GM06990 (cell line): ENCODE results near the gene PPM1F.
"Not testable (repeated sequence)": the region's sequence is repeated elsewhere in the genome, so short reads cannot be mapped to it uniquely, and the experiment has no call there.

Experiments
- DNase-seq: peaks from one replicate; pipeline ENCODE4 v3.0.0-alpha.2; 2011; ENCODE audit not compliant: insufficient read length; ENCODE audit errors: extremely low read depth
- H3K27me3 ChIP-seq: replicated peaks from 2 replicates; pipeline ENCODE4 v1.6.0; 2011; ENCODE audit warnings: low read length; ENCODE audit not compliant: control insufficient read depth, insufficient read depth
- H3K36me3 ChIP-seq: 2 replicates; pipeline ENCODE4 v1.5.1; 2011; ENCODE audit warnings: low read length; ENCODE audit not compliant: control insufficient read depth, insufficient read depth
- H3K4me3 ChIP-seq: replicated peaks from 2 replicates; pipeline ENCODE4 v1.5.1; 2011; ENCODE audit warnings: low read depth, mild to moderate bottlenecking, control low read depth, low read length
- TF ChIP-seq, protein P1 (sequence below): IDR thresholded peaks from 2 replicates; pipeline ENCODE4 v1.5.1; 2011; ENCODE audit warnings: low read length, control low read depth, mild to moderate bottlenecking, inconsistent platforms; ENCODE audit not compliant: insufficient read depth, poor library complexity, severe bottlenecking

The PPM1F gene

DNA sequence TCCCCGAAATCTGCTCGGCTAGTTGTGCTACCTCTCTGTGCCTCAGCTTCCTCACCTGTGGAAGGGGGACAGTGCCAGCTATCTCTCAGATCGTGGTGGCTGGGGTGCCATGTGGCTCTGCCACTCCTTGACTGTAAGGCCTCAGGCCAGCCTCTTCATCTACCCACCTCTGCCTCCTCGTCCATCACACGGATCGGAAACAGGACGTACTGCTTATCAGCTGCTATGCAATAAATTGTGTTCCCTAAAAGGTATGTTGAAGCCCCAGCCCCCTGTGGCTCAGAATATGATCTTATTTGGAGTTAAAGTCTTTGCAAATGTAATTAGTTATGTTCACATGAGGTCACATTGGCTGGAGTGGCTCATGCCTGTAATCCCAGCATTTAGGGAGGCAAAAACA, 7.8 kb downstream of the PPM1F start:
- TF ChIP-seq, protein P1, sequence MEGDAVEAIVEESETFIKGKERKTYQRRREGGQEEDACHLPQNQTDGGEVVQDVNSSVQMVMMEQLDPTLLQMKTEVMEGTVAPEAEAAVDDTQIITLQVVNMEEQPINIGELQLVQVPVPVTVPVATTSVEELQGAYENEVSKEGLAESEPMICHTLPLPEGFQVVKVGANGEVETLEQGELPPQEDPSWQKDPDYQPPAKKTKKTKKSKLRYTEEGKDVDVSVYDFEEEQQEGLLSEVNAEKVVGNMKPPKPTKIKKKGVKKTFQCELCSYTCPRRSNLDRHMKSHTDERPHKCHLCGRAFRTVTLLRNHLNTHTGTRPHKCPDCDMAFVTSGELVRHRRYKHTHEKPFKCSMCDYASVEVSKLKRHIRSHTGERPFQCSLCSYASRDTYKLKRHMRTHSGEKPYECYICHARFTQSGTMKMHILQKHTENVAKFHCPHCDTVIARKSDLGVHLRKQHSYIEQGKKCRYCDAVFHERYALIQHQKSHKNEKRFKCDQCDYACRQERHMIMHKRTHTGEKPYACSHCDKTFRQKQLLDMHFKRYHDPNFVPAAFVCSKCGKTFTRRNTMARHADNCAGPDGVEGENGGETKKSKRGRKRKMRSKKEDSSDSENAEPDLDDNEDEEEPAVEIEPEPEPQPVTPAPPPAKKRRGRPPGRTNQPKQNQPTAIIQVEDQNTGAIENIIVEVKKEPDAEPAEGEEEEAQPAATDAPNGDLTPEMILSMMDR, result no peak
- Histone ChIP-seq H3K27me3 (no peaks in the 10 kb centered on the region), H3K36me3 (peaks cover 1% of the 10 kb centered on the region; the same call in 1 of the 2 replicates), H3K4me3 (no peak overlapping the region)
- DNase-seq, result no peak

DNA sequence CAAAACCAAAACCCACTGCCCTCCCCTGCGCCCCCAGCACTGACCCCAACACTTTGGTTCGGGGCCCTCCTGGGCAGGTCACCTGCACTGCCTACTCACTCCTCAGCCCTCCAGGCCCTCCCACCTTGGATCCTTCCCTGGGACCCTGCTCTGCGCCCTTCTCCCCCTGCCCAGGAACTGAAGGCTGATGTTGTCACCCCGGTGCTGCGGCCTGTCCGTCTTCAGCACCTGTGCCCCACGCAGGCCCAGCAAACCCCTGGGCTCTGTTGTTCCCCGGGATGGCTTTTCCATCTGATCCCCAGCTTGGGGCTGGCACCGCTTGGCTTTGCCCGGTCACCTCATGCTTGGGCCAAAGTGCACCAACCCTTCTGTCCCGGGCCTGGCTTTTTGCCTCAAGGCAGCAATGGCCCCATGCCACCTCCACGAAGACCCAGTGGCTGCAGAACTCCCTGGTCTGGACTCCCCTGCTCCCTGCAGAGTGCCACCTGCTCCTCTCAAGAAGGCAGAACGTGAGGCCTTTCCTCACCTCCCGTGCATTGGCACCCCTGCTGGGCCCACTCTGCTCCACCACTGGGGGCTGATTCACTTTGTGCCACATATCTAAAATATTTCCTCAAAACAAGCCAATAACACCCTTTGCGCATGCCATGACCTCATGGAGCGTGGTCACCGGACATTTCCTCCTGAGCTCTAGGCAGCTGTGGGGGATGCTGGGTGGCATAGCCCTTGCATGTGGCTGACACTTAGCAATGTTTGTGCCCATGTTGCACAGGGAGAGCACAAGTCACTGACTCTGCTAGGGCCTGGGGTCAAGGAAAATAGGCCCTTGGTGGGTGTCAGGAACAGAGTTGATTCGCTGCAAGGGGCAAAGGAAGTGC, 8.8 kb downstream of the PPM1F start:
- peaks cover 1% of the 10 kb centered on the region; the same call in 1 of the 2 replicates for H3K36me3 ChIP-seq
- TF ChIP-seq, protein P1, result no peak

DNA sequence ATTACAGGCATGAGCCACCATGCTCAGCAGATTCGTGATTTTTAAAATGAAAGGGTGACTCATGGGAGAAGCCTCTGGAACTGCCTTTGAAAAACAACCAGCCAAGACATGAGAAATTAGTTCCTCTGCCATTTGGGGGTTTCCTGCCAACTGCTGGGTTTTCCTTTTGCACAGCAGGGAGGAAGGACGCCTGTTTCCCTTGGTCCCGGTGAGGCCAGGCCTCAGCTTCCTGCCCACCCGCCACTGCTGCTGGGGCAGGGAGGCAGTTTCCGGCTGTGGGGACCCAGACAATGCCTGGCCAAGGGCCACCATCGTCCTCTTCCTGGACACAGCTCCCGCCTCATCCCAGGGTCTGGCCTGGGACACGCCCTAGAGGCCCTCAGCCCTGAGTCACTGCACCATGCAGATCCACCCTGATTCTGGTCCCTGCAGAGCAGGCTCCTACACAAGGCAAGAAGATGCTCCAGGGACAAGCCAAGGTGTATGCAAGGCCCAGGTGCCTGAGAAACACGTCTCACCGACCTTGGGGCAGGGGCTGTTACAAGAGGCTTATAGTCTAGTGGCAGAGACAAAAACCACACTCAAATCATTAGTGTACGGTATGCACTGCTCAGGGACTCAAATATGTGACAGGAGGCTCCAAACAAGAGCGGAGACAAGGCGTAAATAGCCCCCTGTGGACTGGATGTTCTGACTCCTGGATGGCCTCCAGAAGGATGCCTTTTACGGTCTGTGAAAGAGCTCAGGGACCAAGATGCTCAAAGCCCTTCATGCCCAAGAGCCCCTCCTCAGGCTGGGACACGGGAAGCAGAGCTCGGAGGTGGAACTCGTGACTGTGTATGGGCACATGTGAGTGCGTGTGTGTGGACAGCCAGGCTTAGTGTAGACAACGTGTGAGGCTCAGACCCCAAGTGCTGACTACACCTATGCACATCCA, 10.0 kb downstream of the PPM1F start:
- Histone ChIP-seq H3K27me3 (no peaks in the 10 kb centered on the region), H3K36me3 (peaks cover 1% of the 10 kb centered on the region; the same call in 1 of the 2 replicates), H3K4me3 (no peak overlapping the region)
- TF ChIP-seq, protein P1, result no peak
- no peak for DNase-seq

More for the DNA sequence above, 8.8 kb downstream of the PPM1F start:
- Histone ChIP-seq H3K27me3 (no peaks in the 10 kb centered on the region), H3K4me3 (no peak overlapping the region)
- DNase-seq, result no peak

DNA sequence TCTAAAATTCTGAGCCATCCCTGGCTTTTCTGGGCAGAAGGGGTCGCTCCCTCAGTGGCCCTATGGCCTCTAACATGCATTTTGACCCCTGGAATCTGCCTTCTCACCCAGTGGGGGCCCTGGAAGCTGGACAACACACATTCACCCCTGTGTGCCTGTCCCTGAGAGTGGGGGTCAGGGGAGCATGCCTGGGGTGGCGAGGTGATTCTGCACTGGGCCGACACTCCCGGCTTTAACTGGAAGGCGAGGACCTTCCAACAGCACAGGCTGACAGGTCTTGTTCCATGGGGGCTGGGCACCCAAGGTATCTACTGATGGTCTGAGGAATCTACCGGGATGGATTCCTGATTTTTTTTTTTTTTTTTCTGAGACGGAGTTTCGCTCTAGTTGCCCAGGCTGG, 10.7 kb downstream of the PPM1F start:
- TF ChIP-seq, protein P1, result no peak
- Histone ChIP-seq H3K4me3 (no peak overlapping the region), H3K27me3 (no peaks in the 10 kb centered on the region), H3K36me3 (peaks cover 1% of the 10 kb centered on the region; the same call in 1 of the 2 replicates)
- no peak for DNase-seq

DNA sequence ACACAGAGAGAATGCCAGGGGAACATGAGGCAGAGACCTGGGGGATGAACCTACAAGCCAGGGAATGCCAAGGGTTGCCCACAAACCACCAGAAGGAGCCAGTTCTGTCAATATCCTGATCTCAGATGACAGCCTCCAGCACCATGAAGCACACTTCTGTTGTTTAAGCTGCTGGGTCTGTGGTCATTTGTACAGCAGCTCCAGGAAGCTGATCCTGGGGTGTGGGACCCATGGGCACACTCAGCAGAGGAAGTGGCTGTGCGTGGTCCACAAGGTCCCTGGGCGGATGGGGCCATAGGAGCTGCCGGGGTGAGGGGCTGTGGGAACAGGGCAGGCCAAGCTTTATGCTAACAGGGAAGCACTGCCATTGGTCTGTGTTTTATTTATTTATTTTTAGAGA, 12.1 kb downstream of the PPM1F start:
- TF ChIP-seq, protein P1, result no peak
- no peaks in the 10 kb centered on the region for H3K27me3 ChIP-seq
- peaks cover 1% of the 10 kb centered on the region; the same call in 1 of the 2 replicates for H3K36me3 ChIP-seq
- DNase-seq, result no peak
- no peak overlapping the region for H3K4me3 ChIP-seq

DNA sequence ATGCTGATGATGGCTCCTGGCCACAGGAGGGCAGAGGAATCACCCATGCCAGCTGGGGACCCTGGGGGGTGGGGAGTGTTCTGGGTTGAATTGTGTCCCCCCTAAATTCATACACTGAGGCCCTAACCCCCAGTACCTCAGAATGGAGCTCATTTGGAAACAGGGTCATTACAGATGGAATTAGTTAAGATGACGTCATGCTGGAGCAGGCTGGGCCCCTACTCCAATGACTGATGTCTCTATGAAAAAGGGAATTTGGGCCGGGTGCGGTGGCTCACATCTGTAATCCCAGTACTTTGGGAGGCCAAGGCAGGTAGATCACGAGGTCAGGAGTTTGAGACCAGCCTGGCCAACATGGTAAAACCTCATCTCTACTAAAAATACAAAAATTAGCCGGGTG, 12.7 kb downstream of the PPM1F start:
- H3K27me3 ChIP-seq, DNase-seq, H3K4me3 ChIP-seq, H3K36me3 ChIP-seq: not testable (repeated sequence)
